Neural progenitor cell (in vitro differentiated cells): ENCODE data around the gene KCNQ1. TPM values are rescaled to one million over a fixed set of nuclear protein-coding genes. Genes with fewer than 3 reads are reported as not detected.

Experiments
- DNase-seq: peaks from one replicate; pipeline ENCODE4 v3.0.0-alpha.2; 2016; ENCODE audit warnings: low spot score
- H2AFZ ChIP-seq: fragments of 200-600 bp; sonication (generic); replicated peaks from 2 replicates; pipeline ENCODE4 v1.6.1; 2016; ENCODE audit warnings: antibody characterized with exemption
- H3F3A ChIP-seq: fragments of 200-600 bp; sonication (generic); 2 replicates; pipeline ENCODE4 v1.6.1; 2016; ENCODE audit warnings: antibody characterized with exemption, low read depth
- H3K27ac ChIP-seq: fragments of 200-600 bp; sonication (generic); 2 replicates; pipeline ENCODE4 v1.5.1; 2016; ENCODE audit warnings: mild to moderate bottlenecking
- H3K27me3 ChIP-seq: fragments of 200-600 bp; sonication (generic); 2 replicates; pipeline ENCODE4 v1.6.1; 2016; ENCODE audit warnings: mild to moderate bottlenecking, moderate library complexity
- H3K36me3 ChIP-seq: fragments of 200-600 bp; sonication (generic); 2 replicates; pipeline ENCODE4 v1.5.1; 2016
- H3K4me1 ChIP-seq: fragments of 200-600 bp; sonication (generic); 2 replicates; pipeline ENCODE4 v1.6.1; 2016; ENCODE audit warnings: mixed run types
- H3K4me2 ChIP-seq: fragments of 200-600 bp; sonication (generic); 2 replicates; pipeline ENCODE4 v1.6.1; 2016
- H3K4me3 ChIP-seq: fragments of 200-600 bp; sonication (generic); 2 replicates; pipeline ENCODE4 v1.5.1; 2016
- H3K79me2 ChIP-seq: fragments of 200-600 bp; sonication (generic); 2 replicates; pipeline ENCODE4 v1.6.1; 2016; ENCODE audit warnings: low read depth
- H3K9ac ChIP-seq: fragments of 200-600 bp; sonication (generic); 2 replicates; pipeline ENCODE4 v1.6.1; 2016
- H3K9me3 ChIP-seq: fragments of 200-600 bp; sonication (generic); 2 replicates; pipeline ENCODE4 v1.5.1; 2016; ENCODE audit warnings: low read depth
- H4K20me1 ChIP-seq: fragments of 200-600 bp; sonication (generic); 2 replicates; pipeline ENCODE4 v1.6.1; 2016; ENCODE audit warnings: low read depth
- H3K27ac Mint-ChIP-seq: 3 replicates; pipeline ENCODE4 v1.8.0; 2021; ENCODE audit warnings: mixed read lengths
- H3K27me3 Mint-ChIP-seq: 2 replicates; pipeline ENCODE4 v1.8.0; 2022; ENCODE audit warnings: low read depth, mild to moderate bottlenecking, inconsistent platforms, moderate library complexity, mixed read lengths; ENCODE audit not compliant: insufficient read depth
- H3K36me3 Mint-ChIP-seq: 3 replicates; pipeline ENCODE4 v1.8.0; 2021; ENCODE audit warnings: mixed read lengths
- H3K4me1 Mint-ChIP-seq: 3 replicates; pipeline ENCODE4 v1.8.0; 2021; ENCODE audit warnings: mixed read lengths
- H3K4me3 Mint-ChIP-seq: 3 replicates; pipeline ENCODE4 v1.8.0; 2021; ENCODE audit warnings: mild to moderate bottlenecking, moderate library complexity, mixed read lengths
- H3K9me3 Mint-ChIP-seq: 3 replicates; pipeline ENCODE4 v1.8.0; 2020; ENCODE audit warnings: mixed read lengths
- CTCF ChIP-seq: fragments of 200-600 bp; sonication (generic); IDR thresholded peaks from 2 replicates; pipeline ENCODE4 v1.5.1; 2017; ENCODE audit warnings: antibody characterized with exemption, mild to moderate bottlenecking
- EZH2 ChIP-seq: fragments of 200-600 bp; sonication (generic); IDR thresholded peaks from 2 replicates; pipeline ENCODE4 v1.6.1; 2017; ENCODE audit warnings: antibody characterized with exemption, mild to moderate bottlenecking, moderate library complexity
- EZH2phosphoT487 ChIP-seq: fragments of 200-600 bp; sonication (generic); IDR thresholded peaks from 2 replicates; pipeline ENCODE4 v1.6.1; 2017; ENCODE audit warnings: antibody characterized with exemption
- total RNA-seq: library from RNA; depleted of rRNA; stranded (reverse); fragments of >200 nt; gene quantifications from 2 replicates; pipeline ENCODE4 v1.2.3, GENCODE V29; 2015; ENCODE audit warnings: low replicate concordance

KCNQ1 gene
- total RNA-seq, 1 donor from 2014 or later, result 0.11 TPM

- H3K79me2 ChIP-seq, result no peaks in the 10 kb centered on the region
- H4K20me1 ChIP-seq, result no peaks in the 10 kb centered on the region
- DNase-seq, result no peak
- Mint-ChIP-seq H3K36me3 (no peaks in the 10 kb centered on the region), H3K4me1 (peaks cover 15% of the 10 kb centered on the region), H3K27ac (no peak overlapping the region), H3K27me3 (peaks cover 2% of the 10 kb centered on the region), H3K9me3 (peaks cover 5% of the 10 kb centered on the region), H3K4me3 (no peak overlapping the region)
- H3K4me3 ChIP-seq, result no peak overlapping the region
- no peak overlapping the region for H2AFZ ChIP-seq
- no peaks in the 10 kb centered on the region for H3K9me3 ChIP-seq
- H3K27ac ChIP-seq, result no peak overlapping the region
- H3K4me2 ChIP-seq, result no peak overlapping the region
- H3F3A ChIP-seq, result no peaks in the 10 kb centered on the region
- H3K27me3 ChIP-seq, result peaks cover 18% of the 10 kb centered on the region
- H3K9ac ChIP-seq, result no peak overlapping the region
- peaks cover 21% of the 10 kb centered on the region for H3K4me1 ChIP-seq
- no peaks in the 10 kb centered on the region for H3K36me3 ChIP-seq
- TF ChIP-seq CTCF, result no peak
- no peak for TF ChIP-seq EZH2phosphoT487
- TF ChIP-seq EZH2, result no peak
These were observed 112.6 kb downstream of the KCNQ1 start for GRCh38 chr11:2557381-2557780.

GRCh38 chr11:2558397-2558796 lies 113.6 kb downstream of the KCNQ1 start:
- H3K4me3 ChIP-seq, result no peak overlapping the region
- H3K9ac ChIP-seq, result no peak overlapping the region
- H3K36me3 ChIP-seq, result no peaks in the 10 kb centered on the region
- peaks cover 21% of the 10 kb centered on the region for H3K4me1 ChIP-seq
- no peaks in the 10 kb centered on the region for H3K36me3 Mint-ChIP-seq
- no peak overlapping the region for H3K27ac ChIP-seq
- H3K79me2 ChIP-seq, result no peaks in the 10 kb centered on the region
- H3K9me3 ChIP-seq, result no peaks in the 10 kb centered on the region
- no peaks in the 10 kb centered on the region for H3F3A ChIP-seq
- no peak for TF ChIP-seq EZH2
- no peak for TF ChIP-seq EZH2phosphoT487
- no peak for TF ChIP-seq CTCF
- H3K4me1 Mint-ChIP-seq, result peaks cover 15% of the 10 kb centered on the region
- peaks cover 3% of the 10 kb centered on the region for H3K27me3 Mint-ChIP-seq
- no peak overlapping the region for H2AFZ ChIP-seq
- peaks cover 2% of the 10 kb centered on the region for H3K9me3 Mint-ChIP-seq
- peaks cover 8% of the 10 kb centered on the region for H3K27me3 ChIP-seq
- no peak for DNase-seq
- H4K20me1 ChIP-seq, result no peaks in the 10 kb centered on the region
- H3K4me3 Mint-ChIP-seq, result no peak overlapping the region
- H3K4me2 ChIP-seq, result no peak overlapping the region
- H3K27ac Mint-ChIP-seq, result no peak overlapping the region

GRCh38 chr11:2558861-2559526 lies 114.2 kb downstream of the KCNQ1 start:
- Histone ChIP-seq H2AFZ (no peak overlapping the region), H3K9me3 (no peaks in the 10 kb centered on the region), H3K4me1 (peaks cover 19% of the 10 kb centered on the region), H3K4me3 (no peak overlapping the region), H3K27me3 (peaks cover 5% of the 10 kb centered on the region), H3F3A (no peaks in the 10 kb centered on the region), H4K20me1 (no peaks in the 10 kb centered on the region), H3K79me2 (no peaks in the 10 kb centered on the region), H3K36me3 (no peaks in the 10 kb centered on the region), H3K9ac (no peak overlapping the region), H3K4me2 (no peak overlapping the region), H3K27ac (no peak overlapping the region)
- Mint-ChIP-seq H3K27me3 (peaks cover 6% of the 10 kb centered on the region), H3K36me3 (no peaks in the 10 kb centered on the region), H3K4me1 (peaks cover 14% of the 10 kb centered on the region), H3K9me3 (peaks cover 2% of the 10 kb centered on the region), H3K27ac (no peak overlapping the region), H3K4me3 (no peak overlapping the region)
- TF ChIP-seq EZH2phosphoT487 (no peak), CTCF (no peak), EZH2 (no peak)
- no peak for DNase-seq
